GM19395 (cell line): Measurements from ENCODE around the gene CKMT2.

Experiments
- ATAC-seq: cut with Tn5 transposase; IDR thresholded peaks from one replicate; pipeline ENCODE4 v1.9.1; 2021; ENCODE audit warnings: mild to moderate bottlenecking, moderate library complexity; ENCODE audit not compliant: unreplicated experiment

Gene CKMT2

GRCh38 chr5:81233080-81233634 is at the start of gene CKMT2:
Gene CKMT2 (plus strand): TSS chr5:81233322. CDS start chr5:81251133, 17,811 bp downstream.
- no peak for ATAC-seq

DNA sequence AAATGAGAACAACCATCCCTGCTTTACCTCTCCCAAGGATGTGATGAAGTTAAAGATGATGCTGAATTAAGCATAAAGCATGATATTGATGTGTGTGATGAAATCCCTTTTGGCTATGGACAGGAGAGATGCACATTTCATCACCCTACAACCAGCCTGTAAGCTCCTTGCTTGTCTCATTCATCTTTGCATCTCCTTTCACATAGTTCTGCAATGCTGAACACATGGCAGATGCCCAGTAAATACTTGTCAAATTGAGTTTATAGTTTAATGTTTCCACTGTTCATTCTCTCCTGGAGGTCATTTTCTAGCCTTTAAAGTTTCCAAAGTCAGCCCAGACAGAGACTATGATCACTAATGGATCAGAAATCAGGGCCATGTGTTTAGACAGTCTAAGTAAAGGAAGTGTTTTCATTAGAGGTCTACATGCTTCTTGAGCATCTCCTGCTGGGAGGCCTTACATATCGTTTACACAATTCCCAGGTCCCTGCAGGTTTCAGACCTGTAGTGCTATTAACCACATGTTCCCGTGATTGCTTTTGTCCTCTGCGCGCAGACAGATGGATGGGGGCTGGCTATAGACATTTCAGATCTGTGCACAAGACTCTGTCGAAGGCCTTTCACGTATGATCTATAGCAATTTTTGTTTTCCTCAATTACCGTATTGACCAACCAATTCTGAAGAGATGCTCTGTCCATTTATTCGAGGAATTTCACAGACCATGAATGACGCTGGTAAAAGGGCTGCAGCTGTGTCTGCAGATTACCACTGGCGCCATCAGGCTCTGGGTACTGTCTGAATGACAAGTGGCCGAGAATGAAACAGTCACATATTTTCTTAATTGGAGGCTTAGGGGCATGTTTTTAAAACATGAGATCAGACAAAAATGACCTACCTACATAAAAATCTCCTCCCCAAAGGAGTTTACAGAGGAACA is 49.0 kb upstream of the CKMT2 start:
- ATAC-seq, result no peak

- no peak for ATAC-seq
Measured at GRCh38 chr5:81184749-81185110, 48.4 kb upstream of the CKMT2 start.

GRCh38 chr5:81187885-81188284 is 45.2 kb upstream of the CKMT2 start:
- no peak for ATAC-seq

DNA sequence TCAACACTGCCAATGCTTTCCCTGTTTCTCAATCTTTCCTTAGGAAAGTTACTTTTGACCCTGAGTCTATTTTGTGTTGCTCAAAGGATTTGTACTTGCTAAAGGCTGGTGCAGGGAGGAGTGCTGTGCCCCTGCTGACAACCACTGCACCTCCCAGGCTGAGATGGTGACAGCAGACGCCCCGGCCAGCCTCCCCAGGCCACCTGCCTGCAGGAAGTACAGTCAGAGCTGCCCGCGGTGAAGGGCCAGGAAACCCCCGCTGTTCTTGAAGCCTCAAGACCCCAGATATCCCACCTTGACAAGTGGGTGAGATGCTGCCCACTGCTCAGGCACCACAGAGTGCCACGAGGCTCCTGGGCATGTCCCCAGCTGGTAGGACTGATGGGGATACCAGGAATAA is 44.2 kb upstream of the CKMT2 start:
- no peak for ATAC-seq

GRCh38 chr5:81189875-81190498 is 43.1 kb upstream of the CKMT2 start:
- no peak for ATAC-seq

DNA sequence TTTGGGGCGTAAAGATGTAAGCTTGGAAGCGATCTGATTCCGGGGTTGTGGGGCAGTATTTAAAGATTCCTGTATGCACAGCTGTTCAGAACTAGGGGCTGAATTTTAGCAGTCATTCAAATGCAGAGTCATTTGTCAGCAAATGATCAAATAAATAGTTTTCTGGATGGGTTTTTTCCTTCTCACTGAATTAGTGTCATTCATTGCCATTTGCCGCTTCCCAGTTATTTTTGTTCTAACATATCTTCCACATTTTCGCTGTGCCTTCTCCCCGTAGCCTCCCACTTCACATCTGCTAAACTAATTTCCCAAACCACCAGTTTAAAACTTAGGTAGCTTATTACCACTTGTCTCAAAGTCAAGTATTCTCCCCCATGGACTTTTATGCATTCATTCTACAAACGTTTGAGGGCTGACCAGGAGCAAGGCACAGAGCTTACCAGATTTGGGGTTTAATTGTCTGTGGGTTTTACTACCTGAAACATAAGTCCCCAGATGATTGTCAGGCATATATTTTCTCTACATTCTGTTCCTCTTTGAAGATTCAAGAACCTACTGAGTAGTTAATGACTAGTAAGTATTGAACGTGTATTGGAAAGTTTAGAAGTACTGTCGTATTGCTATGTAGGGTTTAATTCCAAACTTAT is 41.3 kb upstream of the CKMT2 start:
- no peak for ATAC-seq

- no peak for ATAC-seq
Measured at GRCh38 chr5:81192373-81192750, 40.8 kb upstream of the CKMT2 start.

- ATAC-seq, result peak; percentile 85
Measured at GRCh38 chr5:81194633-81195334, 38.3 kb upstream of the CKMT2 start.

DNA sequence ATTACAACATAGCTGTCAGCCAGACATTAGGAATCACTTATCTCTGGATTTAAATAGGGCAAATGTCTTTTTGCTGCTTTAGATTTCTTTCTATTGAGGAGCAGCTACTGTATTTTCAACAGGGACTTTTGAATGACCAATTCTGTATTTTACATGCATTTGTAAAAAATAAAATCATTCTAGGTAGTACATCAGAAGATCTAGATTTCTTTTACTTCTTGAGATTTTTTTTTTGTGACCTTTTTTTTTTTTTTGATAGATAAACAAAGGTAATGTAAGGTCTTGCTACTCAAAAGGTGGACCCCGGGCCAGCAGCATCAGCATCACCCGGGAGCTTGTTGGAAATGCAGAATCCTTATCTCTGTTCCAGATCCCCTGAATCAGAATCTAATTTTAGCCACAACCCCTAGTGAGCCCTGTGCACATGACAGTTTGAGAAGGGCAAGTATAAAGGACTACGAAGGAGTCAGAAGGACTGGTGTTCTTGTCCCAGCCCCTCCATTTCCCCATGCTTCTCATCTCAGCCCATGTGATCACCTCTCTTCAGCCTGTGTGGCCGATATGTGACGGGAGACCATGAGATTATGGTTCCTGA is 37.7 kb upstream of the CKMT2 start:
- ATAC-seq, result no peak

GRCh38 chr5:81202655-81203054 is 30.5 kb upstream of the CKMT2 start:
- no peak for ATAC-seq

GRCh38 chr5:81203729-81204128 is 29.4 kb upstream of the CKMT2 start:
- no peak for ATAC-seq

GRCh38 chr5:81204205-81204604 is 28.9 kb upstream of the CKMT2 start:
- ATAC-seq, result no peak

DNA sequence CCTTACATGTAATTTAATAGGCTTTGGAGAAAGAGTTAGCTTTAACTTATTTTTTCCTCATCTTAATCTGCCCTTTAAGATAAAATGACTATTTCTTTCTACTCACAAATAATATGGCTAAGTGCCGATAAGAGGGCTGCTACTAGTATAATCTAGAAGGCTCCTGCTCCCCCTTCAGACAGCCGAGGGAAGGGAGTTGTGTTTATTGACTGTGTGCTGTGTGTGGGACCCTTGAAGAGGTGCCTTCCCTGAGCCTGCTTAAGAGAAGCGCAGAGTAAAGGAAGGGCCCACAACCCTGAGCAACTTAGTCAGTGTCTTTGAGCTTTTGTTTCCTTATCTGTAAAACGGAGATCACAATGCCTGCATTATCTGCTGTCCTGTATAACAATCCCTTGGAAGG is 28.1 kb upstream of the CKMT2 start:
- ATAC-seq, result no peak

- no peak for ATAC-seq
Measured at GRCh38 chr5:81207009-81207408, 26.1 kb upstream of the CKMT2 start.

GRCh38 chr5:81208904-81209303 is 24.2 kb upstream of the CKMT2 start:
- ATAC-seq, result no peak

DNA sequence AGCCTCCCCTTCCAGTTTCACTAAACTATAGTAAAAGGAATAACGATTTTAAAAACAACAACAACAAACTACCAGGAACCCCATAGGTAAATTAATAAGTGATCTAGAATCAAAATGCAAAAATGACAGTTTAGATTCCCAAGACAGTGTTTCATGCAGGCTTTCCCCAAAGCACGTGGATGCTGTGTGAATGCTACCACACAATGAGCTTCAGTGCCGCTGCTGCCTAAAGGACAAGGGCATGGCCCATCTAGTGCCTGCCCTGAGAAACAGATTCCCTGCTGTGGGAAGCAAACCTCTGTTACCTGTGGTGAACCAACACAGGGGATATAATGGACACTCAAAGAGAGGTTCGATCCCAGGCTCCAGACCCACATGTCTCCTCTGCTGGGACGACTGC is 23.7 kb upstream of the CKMT2 start:
- no peak for ATAC-seq

- ATAC-seq, result no peak
Measured at GRCh38 chr5:81209869-81210493, 23.1 kb upstream of the CKMT2 start.

DNA sequence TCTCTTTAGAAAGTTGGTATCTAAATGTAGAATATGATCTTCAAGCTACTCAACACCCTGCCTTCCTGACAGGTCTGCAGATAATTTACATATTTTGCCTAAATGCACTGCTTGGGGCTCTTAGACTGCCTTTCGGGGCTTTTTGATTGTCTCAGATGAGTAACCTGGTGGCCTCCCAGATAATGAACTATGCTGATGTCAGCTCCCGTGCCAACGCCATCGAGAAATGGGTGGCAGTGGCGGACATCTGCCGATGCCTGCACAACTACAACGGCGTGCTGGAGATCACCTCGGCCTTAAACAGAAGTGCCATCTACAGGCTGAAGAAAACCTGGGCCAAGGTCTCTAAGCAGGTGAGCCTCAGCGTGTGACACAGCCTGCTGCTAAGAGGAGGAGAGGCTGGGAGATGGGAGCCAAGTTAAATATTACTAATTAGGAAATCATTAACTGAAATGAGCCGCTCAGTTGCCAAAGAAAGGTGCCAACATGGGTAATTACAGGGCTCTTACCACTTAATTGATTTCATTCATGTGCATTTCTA is 20.8 kb upstream of the CKMT2 start:
- no peak for ATAC-seq

- no peak for ATAC-seq
Measured at GRCh38 chr5:81213070-81213469, 20.1 kb upstream of the CKMT2 start.
